HG03039 (cell line): ENCODE data around the gene MCEE.
"Not testable (repeated sequence)": the region's sequence is repeated elsewhere in the genome, so short reads cannot be mapped to it uniquely, and the experiment has no call there.

Experiments
- ATAC-seq: cut with Tn5 transposase; IDR thresholded peaks from one replicate; pipeline ENCODE4 v1.9.1; 2021; ENCODE audit warnings: mild to moderate bottlenecking, moderate library complexity; ENCODE audit not compliant: unreplicated experiment

MCEE gene

GRCh38 chr2:71129114-71129901 is 721 bp downstream of the MCEE start:
- ATAC-seq, result no peak

- ATAC-seq, result no peak
These were observed 3.1 kb downstream of the MCEE start for GRCh38 chr2:71126957-71127356.

GRCh38 chr2:71125506-71126294 is 4.3 kb downstream of the MCEE start:
- no peak for ATAC-seq

- no peak for ATAC-seq
These were observed 7.4 kb downstream of the MCEE start for GRCh38 chr2:71122387-71123298.

- no peak for ATAC-seq
These were observed 8.6 kb downstream of the MCEE start for GRCh38 chr2:71121479-71121878.

- ATAC-seq, result no peak
These were observed 9.8 kb downstream of the MCEE start for GRCh38 chr2:71120195-71120594.

GRCh38 chr2:71117063-71117462 is 13.0 kb downstream of the MCEE start:
- ATAC-seq, result no peak

- ATAC-seq, result no peak
These were observed 16.2 kb downstream of the MCEE start for GRCh38 chr2:71113843-71114242.

- ATAC-seq, result no peak
These were observed 21.9 kb downstream of the MCEE start for GRCh38 chr2:71108091-71108490.

- ATAC-seq, result not testable (repeated sequence)
These were observed 23.6 kb downstream of the MCEE start for GRCh38 chr2:71106463-71106862.

- no peak for ATAC-seq
These were observed 26.2 kb downstream of the MCEE start for GRCh38 chr2:71103809-71104208.

- ATAC-seq, result no peak
These were observed 26.9 kb downstream of the MCEE start for GRCh38 chr2:71102981-71103681.

GRCh38 chr2:71101656-71102055 is 28.4 kb downstream of the MCEE start:
- ATAC-seq, result no peak

- no peak for ATAC-seq
These were observed 29.6 kb downstream of the MCEE start for GRCh38 chr2:71100195-71100964.

- not testable (repeated sequence) for ATAC-seq
These were observed 37.4 kb downstream of the MCEE start for GRCh38 chr2:71092491-71093260.

- not testable (repeated sequence) for ATAC-seq
These were observed 38.2 kb downstream of the MCEE start for GRCh38 chr2:71091808-71092207.

- not testable (repeated sequence) for ATAC-seq
These were observed 40.6 kb downstream of the MCEE start for GRCh38 chr2:71089475-71089874.

- not testable (repeated sequence) for ATAC-seq
These were observed 44.6 kb downstream of the MCEE start for GRCh38 chr2:71085325-71086003.
